Measurements from ENCODE around the gene AK1. TPM values are rescaled to one million over a fixed set of nuclear protein-coding genes. Genes with fewer than 3 reads are reported as not detected.

AK1 gene
- total RNA-seq, 4 donors from 2014 or later = 29.9 to 65.1 (median 38.7) TPM

- H3K4me1 ChIP-seq = peaks cover 0 to 63% (median 44%) of the 10 kb centered on the region in 4 donors
- 59 to 61% methylated on average over 10 to 12 of the region's 14 CpGs for WGBS, 2 donors
- no peak for DNase-seq (ENCODE audit: low spot score in 2 of 2)
- peak overlapping the region in 1 of 4 donors; percentile 65 for H3K4me3 ChIP-seq
- peak overlapping the region; percentile 65 to 93 (median 82) for H3K27ac ChIP-seq
- no peak for TF ChIP-seq POLR2A (IDR thresholded peaks at IDR 0.05)
- TF ChIP-seq, protein P1, sequence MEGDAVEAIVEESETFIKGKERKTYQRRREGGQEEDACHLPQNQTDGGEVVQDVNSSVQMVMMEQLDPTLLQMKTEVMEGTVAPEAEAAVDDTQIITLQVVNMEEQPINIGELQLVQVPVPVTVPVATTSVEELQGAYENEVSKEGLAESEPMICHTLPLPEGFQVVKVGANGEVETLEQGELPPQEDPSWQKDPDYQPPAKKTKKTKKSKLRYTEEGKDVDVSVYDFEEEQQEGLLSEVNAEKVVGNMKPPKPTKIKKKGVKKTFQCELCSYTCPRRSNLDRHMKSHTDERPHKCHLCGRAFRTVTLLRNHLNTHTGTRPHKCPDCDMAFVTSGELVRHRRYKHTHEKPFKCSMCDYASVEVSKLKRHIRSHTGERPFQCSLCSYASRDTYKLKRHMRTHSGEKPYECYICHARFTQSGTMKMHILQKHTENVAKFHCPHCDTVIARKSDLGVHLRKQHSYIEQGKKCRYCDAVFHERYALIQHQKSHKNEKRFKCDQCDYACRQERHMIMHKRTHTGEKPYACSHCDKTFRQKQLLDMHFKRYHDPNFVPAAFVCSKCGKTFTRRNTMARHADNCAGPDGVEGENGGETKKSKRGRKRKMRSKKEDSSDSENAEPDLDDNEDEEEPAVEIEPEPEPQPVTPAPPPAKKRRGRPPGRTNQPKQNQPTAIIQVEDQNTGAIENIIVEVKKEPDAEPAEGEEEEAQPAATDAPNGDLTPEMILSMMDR (IDR thresholded peaks at IDR 0.05) = no peak
- no peak for TF ChIP-seq EP300 (IDR thresholded peaks at IDR 0.05)
- peaks cover 0 to 22% (median 0%) of the 10 kb centered on the region in 3 donors for H3K36me3 ChIP-seq
- H3K27me3 ChIP-seq = no peaks in the 10 kb centered on the region
- H3K9me3 ChIP-seq = no peaks in the 10 kb centered on the region
Observed at GRCh38 chr9:127876026-127876763, 1.3 kb downstream of the AK1 start.

- H3K36me3 ChIP-seq = peaks cover 0 to 30% (median 0%) of the 10 kb centered on the region in 3 donors
- WGBS, 2 donors = 56 to 64% methylated on average over 10 of the region's 10 CpGs
- DNase-seq (ENCODE audit: low spot score in 2 of 2) = no peak
- peaks cover 0 to 63% (median 44%) of the 10 kb centered on the region in 4 donors for H3K4me1 ChIP-seq
- H3K4me3 ChIP-seq = no peak overlapping the region
- H3K27ac ChIP-seq = peak overlapping the region; percentile 34 to 93 (median 82)
- H3K9me3 ChIP-seq = no peaks in the 10 kb centered on the region
- H3K27me3 ChIP-seq = no peaks in the 10 kb centered on the region
- no peak for TF ChIP-seq POLR2A (IDR thresholded peaks at IDR 0.05)
- TF ChIP-seq, protein P1 (IDR thresholded peaks at IDR 0.05) = no peak
Observed at GRCh38 chr9:127875306-127875966, 2.0 kb downstream of the AK1 start.

- Histone ChIP-seq H3K27me3 (no peaks in the 10 kb centered on the region), H3K9me3 (no peaks in the 10 kb centered on the region), H3K4me1 (peaks cover 0 to 71% (median 46%) of the 10 kb centered on the region in 4 donors), H3K36me3 (peaks cover 0 to 31% (median 0%) of the 10 kb centered on the region in 3 donors), H3K4me3 (no peak overlapping the region), H3K27ac (peak overlapping the region; percentile 38 to 93 (median 80))
- TF ChIP-seq POLR2A (IDR thresholded peaks at IDR 0.05) (no peak), EP300 (IDR thresholded peaks at IDR 0.05) (no peak)
- TF ChIP-seq, protein P1 (IDR thresholded peaks at IDR 0.05) = no peak
- 72 to 77% methylated on average over 14 to 18 of the region's 19 CpGs for WGBS, 2 donors
- DNase-seq (ENCODE audit: low spot score in 2 of 2) = no peak
Observed at GRCh38 chr9:127874301-127875221, 2.9 kb downstream of the AK1 start.

DNA sequence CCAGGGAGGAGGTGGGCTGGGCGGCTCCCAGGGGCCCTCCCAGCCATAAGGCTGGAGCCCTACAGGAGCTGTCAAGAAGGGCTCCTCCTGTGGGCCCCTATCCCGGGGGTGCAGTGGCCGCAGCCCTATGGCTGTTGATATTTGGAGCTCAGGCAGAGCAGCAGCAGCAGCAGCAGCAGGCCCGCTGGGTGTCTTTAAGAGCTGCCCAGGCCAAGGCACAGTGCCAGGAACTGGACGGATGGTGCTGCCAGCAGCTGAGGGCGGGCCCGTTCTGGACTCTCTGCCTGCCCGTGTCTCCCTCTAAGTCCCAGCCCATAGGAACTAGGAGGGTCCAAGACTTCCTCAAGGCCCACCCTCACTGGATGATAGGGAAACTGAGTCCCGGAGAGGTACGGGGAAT, 3.6 kb downstream of the AK1 start:
- peaks cover 0 to 36% (median 0%) of the 10 kb centered on the region in 3 donors for H3K36me3 ChIP-seq
- H3K27ac ChIP-seq = peak overlapping the region; percentile 38 to 93 (median 80)
- no peaks in the 10 kb centered on the region for H3K9me3 ChIP-seq
- H3K4me3 ChIP-seq = no peak overlapping the region
- TF ChIP-seq EP300 (IDR thresholded peaks at IDR 0.05) (peak in 1 of 2 donors; percentile 38), POLR2A (IDR thresholded peaks at IDR 0.05) (no peak)
- WGBS, 2 donors = 21 to 24% methylated on average over 5 to 8 of the region's 10 CpGs
- no peaks in the 10 kb centered on the region for H3K27me3 ChIP-seq
- H3K4me1 ChIP-seq = peaks cover 0 to 74% (median 46%) of the 10 kb centered on the region in 4 donors
- peak; percentile 63 to 70 for DNase-seq (ENCODE audit: low spot score in 2 of 2)

DNA sequence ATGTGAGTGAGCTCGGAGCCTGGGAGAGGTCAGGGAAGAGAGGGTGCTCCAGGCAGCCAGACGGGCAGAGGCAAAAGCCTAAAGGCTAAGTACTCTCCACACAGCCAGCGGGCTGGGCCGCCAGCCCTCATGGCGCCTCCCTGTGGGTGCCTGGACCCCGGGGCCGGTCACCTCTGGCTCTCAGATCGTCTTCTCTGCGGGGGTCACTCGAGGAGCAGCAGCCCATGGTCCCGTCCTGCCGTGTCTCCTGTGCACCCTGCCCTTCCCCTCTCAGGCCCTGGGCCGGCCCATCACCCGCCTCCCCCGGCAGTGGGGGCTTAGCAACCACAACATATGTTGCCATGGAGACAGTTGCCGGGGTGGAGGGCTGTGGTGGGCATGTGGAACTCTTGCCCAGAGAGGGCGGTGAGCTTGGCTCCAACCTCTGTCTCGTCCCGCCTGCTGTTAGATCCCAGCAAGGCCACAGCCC, 4.2 kb downstream of the AK1 start:
- peaks cover 0 to 42% (median 0%) of the 10 kb centered on the region in 3 donors for H3K36me3 ChIP-seq
- H3K4me1 ChIP-seq = peaks cover 0 to 68% (median 44%) of the 10 kb centered on the region in 4 donors
- no peaks in the 10 kb centered on the region for H3K9me3 ChIP-seq
- 47 to 50% methylated on average over 15 to 19 of the region's 19 CpGs for WGBS, 2 donors
- H3K27ac ChIP-seq = peak overlapping the region; percentile 38 to 93 (median 80)
- no peak for DNase-seq (ENCODE audit: low spot score in 2 of 2)
- no peaks in the 10 kb centered on the region for H3K27me3 ChIP-seq
- H3K4me3 ChIP-seq = no peak overlapping the region
- TF ChIP-seq EP300 (IDR thresholded peaks at IDR 0.05) (no peak), POLR2A (IDR thresholded peaks at IDR 0.05) (no peak)
- TF ChIP-seq, protein P1 (IDR thresholded peaks at IDR 0.05) = no peak

All from tibial nerve (tissue), 4 donors.